Immature natural killer cell (primary cell): ENCODE measurements around the gene EPG5. TPM values are rescaled to one million over a fixed set of nuclear protein-coding genes. Genes with fewer than 3 reads are reported as not detected.

Experiments used
- DNase-seq, 3 donors: peaks; one replicate each; pipeline ENCODE4 v3.0.0; 2022; ENCODE audit warnings: mixed read lengths in 1 of 3
- H3K27ac Mint-ChIP-seq, 6 donors: one replicate each; pipeline ENCODE4 v1.8.0; 2020; ENCODE audit warnings: mixed read lengths in 6 of 6, mild to moderate bottlenecking in 5 of 6, inconsistent platforms in 4 of 6, moderate library complexity in 3 of 6
- H3K27me3 Mint-ChIP-seq, 3 donors: one replicate each; pipeline ENCODE4 v1.8.0; 2020 to 2021; ENCODE audit warnings: low read depth in 3 of 3, mild to moderate bottlenecking in 3 of 3, mixed read lengths in 3 of 3, moderate library complexity in 3 of 3, inconsistent platforms in 1 of 3
- H3K36me3 Mint-ChIP-seq, 3 donors: one replicate each; pipeline ENCODE4 v1.8.0; 2020; ENCODE audit warnings: mixed read lengths in 3 of 3, inconsistent platforms in 2 of 3, mild to moderate bottlenecking in 2 of 3
- H3K4me1 Mint-ChIP-seq, 2 donors: one replicate each; pipeline ENCODE4 v1.8.0; 2020; ENCODE audit warnings: inconsistent platforms in 2 of 2, mild to moderate bottlenecking in 2 of 2, mixed read lengths in 2 of 2, moderate library complexity in 1 of 2
- H3K4me3 Mint-ChIP-seq, 5 donors: one replicate each; pipeline ENCODE4 v1.8.0; 2020; ENCODE audit warnings: mild to moderate bottlenecking in 5 of 5, mixed read lengths in 5 of 5, inconsistent platforms in 3 of 5, moderate library complexity in 3 of 5
- H3K9me3 Mint-ChIP-seq, 6 donors: one replicate each; pipeline ENCODE4 v1.8.0; 2020; ENCODE audit warnings: mild to moderate bottlenecking in 6 of 6, mixed read lengths in 6 of 6, inconsistent platforms in 4 of 6, moderate library complexity in 3 of 6
- polyA plus RNA-seq, 3 donors: library from polyadenylated mRNA; unstranded; fragments of 300-500 nt; fragmentation: Illumina TruSeq; gene quantifications; one replicate each; pipeline ENCODE4 v1.2.3, GENCODE V29; 2021

EPG5 gene
- polyA plus RNA-seq, 3 donors from 2014 or later: 2.9 to 6.5 (median 5.3) TPM

- Mint-ChIP-seq H3K27me3 (peaks cover 0 to 1% (median 0%) of the 10 kb centered on the region in 3 donors), H3K36me3 (peaks cover 19 to 44% (median 40%) of the 10 kb centered on the region in 3 donors), H3K27ac (peak overlapping the region; percentile 50 to 93 (median 89)), H3K9me3 (no peaks in the 10 kb centered on the region), H3K4me1 (peaks cover 31 to 33% of the 10 kb centered on the region in 2 donors), H3K4me3 (peak overlapping the region; percentile 2 to 61 (median 53))
- no peak for DNase-seq
Observed at GRCh38 chr18:45890606-45891005, 76.5 kb downstream of the EPG5 start.

GRCh38 chr18:45889419-45890064 is 77.6 kb downstream of the EPG5 start:
- peak; percentile 26 to 41 (median 36) for DNase-seq
- H3K27me3 Mint-ChIP-seq: peaks cover 0 to 1% (median 0%) of the 10 kb centered on the region in 3 donors
- peak overlapping the region; percentile 74 to 94 (median 88) for H3K27ac Mint-ChIP-seq
- H3K4me3 Mint-ChIP-seq: peak overlapping the region; percentile 60 to 82 (median 63)
- peaks cover 31 to 33% of the 10 kb centered on the region in 2 donors for H3K4me1 Mint-ChIP-seq
- peaks cover 8 to 35% (median 34%) of the 10 kb centered on the region in 3 donors for H3K36me3 Mint-ChIP-seq
- no peaks in the 10 kb centered on the region for H3K9me3 Mint-ChIP-seq

DNA sequence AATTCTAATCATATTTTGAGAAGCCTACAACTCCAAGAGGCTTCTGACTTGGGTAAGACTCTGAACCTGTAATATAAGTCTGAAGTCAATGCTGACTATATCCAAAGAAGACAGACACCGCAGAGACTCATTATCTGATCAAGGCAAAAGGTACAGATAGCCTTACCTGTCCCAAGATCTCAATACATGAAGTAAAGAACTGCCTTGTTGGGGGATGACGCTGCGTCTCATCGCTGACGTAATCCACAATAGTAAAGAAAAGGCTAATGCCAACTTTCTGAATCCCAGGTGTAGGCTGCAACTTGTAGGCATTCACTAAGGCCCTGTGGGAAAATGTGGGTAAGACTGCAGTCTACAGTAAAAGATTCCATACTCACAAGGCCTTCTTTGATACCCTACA is 79.5 kb downstream of the EPG5 start:
- Mint-ChIP-seq H3K27me3 (peaks cover 0 to 1% (median 0%) of the 10 kb centered on the region in 3 donors), H3K4me3 (no peak overlapping the region), H3K9me3 (no peaks in the 10 kb centered on the region), H3K27ac (peak overlapping the region; percentile 18 to 78 (median 52)), H3K4me1 (peaks cover 29 to 31% of the 10 kb centered on the region in 2 donors), H3K36me3 (peaks cover 10 to 40% (median 40%) of the 10 kb centered on the region in 3 donors)
- no peak for DNase-seq

DNA sequence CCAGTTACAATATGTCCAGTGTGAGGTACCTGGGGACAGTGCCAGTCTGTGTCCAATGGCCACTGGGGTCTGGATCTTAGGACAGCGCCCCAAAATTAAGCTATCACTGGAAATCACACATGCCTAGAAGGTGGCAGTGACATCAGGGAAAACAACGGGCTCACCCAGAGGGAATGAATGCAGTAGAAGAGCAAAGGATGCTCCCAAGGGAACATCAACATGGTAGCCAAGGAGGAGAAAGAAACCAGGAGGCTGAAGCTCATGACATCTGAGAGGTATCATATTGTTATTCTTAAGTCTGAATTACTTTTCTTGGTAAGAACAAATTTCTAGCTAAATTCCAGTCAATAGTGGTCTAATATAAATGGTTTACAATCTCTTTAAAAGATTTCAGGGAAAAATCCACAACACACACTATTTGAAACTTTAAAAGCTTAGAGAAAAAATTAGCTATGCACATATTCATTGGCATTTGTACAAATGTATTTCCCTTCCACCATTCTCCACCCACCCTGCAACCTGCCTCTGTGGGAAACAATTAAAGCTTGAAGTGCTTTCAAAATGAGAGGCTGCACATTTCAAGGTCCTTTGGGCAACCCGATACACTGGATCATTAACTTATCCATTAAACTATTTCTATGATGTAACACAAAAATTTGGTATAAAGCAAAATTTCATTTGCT is 86.1 kb downstream of the EPG5 start:
- Mint-ChIP-seq H3K4me3 (no peak overlapping the region), H3K9me3 (no peaks in the 10 kb centered on the region), H3K27ac (peak overlapping the region in 1 of 6 donors; percentile 3), H3K4me1 (peaks cover 10 to 14% of the 10 kb centered on the region in 2 donors), H3K36me3 (peaks cover 23 to 38% (median 32%) of the 10 kb centered on the region in 3 donors), H3K27me3 (peaks cover 0 to 2% (median 2%) of the 10 kb centered on the region in 3 donors)
- no peak for DNase-seq

DNA sequence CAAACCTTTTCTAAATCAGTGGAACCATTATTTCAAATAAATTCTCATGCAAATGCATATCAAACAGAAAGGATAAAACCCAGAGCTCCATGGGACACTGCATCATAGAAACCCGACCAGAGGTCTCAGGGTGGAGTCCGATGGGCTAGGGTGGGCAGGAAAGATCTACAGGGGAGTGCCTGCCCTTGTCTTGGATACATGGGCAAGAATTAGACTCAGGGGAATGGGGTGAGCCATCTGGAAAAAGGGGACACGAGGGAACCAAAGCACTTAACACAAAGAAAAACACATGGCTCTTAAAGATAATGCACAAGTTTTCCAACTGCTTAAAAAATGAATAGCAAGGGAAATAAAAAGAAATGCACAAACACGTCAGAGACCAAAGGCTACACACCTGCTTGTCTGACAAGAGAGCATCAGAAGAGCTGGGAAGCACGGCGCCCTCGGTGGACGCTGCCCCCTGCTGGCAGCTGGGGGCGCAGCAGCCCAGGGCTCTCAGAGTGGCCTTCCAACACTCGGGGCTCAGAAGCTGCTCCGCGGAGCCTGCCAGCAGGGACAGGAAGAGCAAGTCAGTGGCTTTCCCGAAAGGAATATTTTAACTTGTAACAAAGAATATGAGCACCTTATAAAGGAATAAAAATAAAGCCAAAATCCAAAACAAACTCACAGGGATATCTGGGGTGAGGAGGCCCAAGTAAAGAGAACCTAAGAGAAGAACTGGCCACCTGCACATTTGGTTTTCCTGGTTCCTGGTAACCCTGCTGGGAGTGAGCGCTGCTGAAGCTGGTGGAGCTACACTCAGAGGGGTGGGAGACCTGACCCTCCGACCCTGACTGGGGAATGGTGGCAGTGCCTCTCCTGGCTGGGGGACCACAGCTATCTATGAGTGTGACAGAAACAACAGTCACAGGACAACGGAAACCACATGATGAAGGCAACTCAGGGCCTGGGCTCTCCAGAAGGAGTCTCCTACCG is 87.2 kb downstream of the EPG5 start:
- peak overlapping the region in 4 of 6 donors; percentile 27 to 48 (median 36) for H3K27ac Mint-ChIP-seq
- H3K27me3 Mint-ChIP-seq: peaks cover 0 to 2% (median 2%) of the 10 kb centered on the region in 3 donors
- DNase-seq: peak; percentile 57 to 66 (median 60)
- no peaks in the 10 kb centered on the region for H3K9me3 Mint-ChIP-seq
- H3K36me3 Mint-ChIP-seq: peaks cover 30 to 45% (median 34%) of the 10 kb centered on the region in 3 donors
- peaks cover 17 to 20% of the 10 kb centered on the region in 2 donors for H3K4me1 Mint-ChIP-seq
- H3K4me3 Mint-ChIP-seq: no peak overlapping the region

- Mint-ChIP-seq H3K4me3 (no peak overlapping the region), H3K27me3 (peaks cover 0 to 5% (median 2%) of the 10 kb centered on the region in 3 donors), H3K9me3 (no peaks in the 10 kb centered on the region), H3K4me1 (peaks cover 39 to 41% of the 10 kb centered on the region in 2 donors), H3K27ac (no peak overlapping the region), H3K36me3 (peaks cover 32 to 48% (median 35%) of the 10 kb centered on the region in 3 donors)
- no peak for DNase-seq
Observed at GRCh38 chr18:45877403-45877802, 89.7 kb downstream of the EPG5 start.

DNA sequence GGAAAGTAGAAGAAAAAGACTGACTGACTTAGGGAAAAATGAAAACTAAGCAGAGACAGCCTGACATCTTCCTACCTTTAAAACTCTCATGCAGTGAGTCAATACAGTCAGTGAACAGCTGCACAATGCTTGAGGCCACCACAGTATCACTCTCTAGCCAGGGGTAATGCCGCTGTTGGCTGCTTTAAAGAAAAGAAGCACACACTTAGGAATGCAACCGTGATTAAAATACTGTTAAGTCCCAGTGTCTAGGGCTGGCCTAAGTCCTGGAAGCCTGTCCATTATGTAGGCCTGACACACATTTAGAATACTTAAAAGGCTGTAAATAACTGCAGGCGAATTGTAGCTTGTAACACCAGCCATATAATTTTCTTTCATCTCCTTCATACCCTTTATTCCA is 91.0 kb downstream of the EPG5 start:
- peak overlapping the region in 3 of 6 donors; percentile 15 to 50 (median 43) for H3K27ac Mint-ChIP-seq
- peaks cover 33 to 45% (median 37%) of the 10 kb centered on the region in 3 donors for H3K36me3 Mint-ChIP-seq

GRCh38 chr18:45874491-45875184 is 92.5 kb downstream of the EPG5 start:
- peaks cover 0 to 3% (median 3%) of the 10 kb centered on the region in 3 donors for H3K27me3 Mint-ChIP-seq
- DNase-seq: peak; percentile 42 to 56 (median 54)
- no peaks in the 10 kb centered on the region for H3K9me3 Mint-ChIP-seq
- H3K27ac Mint-ChIP-seq: peak overlapping the region; percentile 83 to 94 (median 88)
- H3K36me3 Mint-ChIP-seq: peaks cover 33 to 49% (median 33%) of the 10 kb centered on the region in 3 donors
- peaks cover 36 to 43% of the 10 kb centered on the region in 2 donors for H3K4me1 Mint-ChIP-seq
- H3K4me3 Mint-ChIP-seq: peak overlapping the region; percentile 37 to 81 (median 52)

More for the DNA sequence above, 91.0 kb downstream of the EPG5 start:
- H3K9me3 Mint-ChIP-seq: no peaks in the 10 kb centered on the region
- peak overlapping the region in 1 of 5 donors; percentile 6 for H3K4me3 Mint-ChIP-seq
- no peak for DNase-seq
- peaks cover 0 to 5% (median 5%) of the 10 kb centered on the region in 3 donors for H3K27me3 Mint-ChIP-seq
- peaks cover 44 to 48% of the 10 kb centered on the region in 2 donors for H3K4me1 Mint-ChIP-seq

DNA sequence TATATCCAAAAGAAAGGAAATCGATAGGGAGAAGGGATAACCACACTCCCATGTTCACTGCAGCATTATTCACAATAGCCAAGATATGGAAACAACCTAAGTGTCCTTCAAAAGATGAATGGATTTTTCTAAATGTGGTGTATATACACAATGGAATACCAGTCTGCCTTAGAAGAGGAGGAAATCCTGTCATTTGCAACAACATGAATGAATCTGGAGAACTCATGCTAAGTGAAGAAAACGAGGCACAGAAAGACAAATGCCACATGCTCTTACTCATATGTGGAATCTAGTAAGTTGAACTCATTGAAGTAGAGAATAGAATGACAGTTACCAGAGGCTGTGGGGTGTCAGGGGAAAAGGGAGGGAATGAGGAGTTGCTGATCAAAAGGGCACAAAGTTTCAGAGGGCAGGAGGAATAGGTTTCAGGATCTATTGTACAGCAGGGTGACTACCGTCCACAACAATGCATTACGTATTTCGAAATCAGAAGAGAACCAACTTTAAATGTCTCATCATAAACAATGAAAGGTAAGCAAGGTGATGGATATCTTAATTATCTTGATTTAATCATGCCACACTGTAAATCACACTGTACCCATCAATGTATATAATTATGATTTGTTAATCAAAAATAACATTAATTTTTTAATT is 95.6 kb downstream of the EPG5 start:
- Mint-ChIP-seq H3K4me1 (peaks cover 33 to 40% of the 10 kb centered on the region in 2 donors), H3K9me3 (no peaks in the 10 kb centered on the region), H3K36me3 (peaks cover 33 to 62% (median 42%) of the 10 kb centered on the region in 3 donors), H3K27ac (peak overlapping the region; percentile 4 to 85 (median 30)), H3K4me3 (no peak overlapping the region), H3K27me3 (peaks cover 0 to 3% (median 3%) of the 10 kb centered on the region in 3 donors)
- DNase-seq: no peak

DNA sequence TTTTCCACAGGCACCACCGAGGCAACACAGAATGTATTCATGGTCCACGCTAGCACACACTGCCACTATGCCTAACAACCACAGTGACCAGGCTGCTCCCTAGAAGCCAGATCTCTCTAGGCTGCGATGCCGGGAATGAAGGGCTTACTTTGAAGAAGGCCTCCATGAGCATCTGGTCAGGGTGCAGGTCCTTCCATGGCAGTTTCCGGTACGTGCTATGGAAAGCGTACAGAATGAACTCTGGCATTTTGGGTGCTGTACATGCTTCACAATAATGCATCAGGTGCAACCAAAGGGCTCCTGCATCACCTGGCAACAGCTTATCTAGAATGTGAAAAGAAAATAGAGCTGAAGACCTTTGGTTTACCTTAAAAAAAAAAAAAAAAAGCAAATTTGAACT is 96.7 kb downstream of the EPG5 start:
- Mint-ChIP-seq H3K27ac (peak overlapping the region in 1 of 6 donors; percentile 4), H3K36me3 (peaks cover 37 to 69% (median 48%) of the 10 kb centered on the region in 3 donors), H3K4me3 (no peak overlapping the region), H3K27me3 (peaks cover 0 to 3% (median 3%) of the 10 kb centered on the region in 3 donors), H3K4me1 (peaks cover 29 to 37% of the 10 kb centered on the region in 2 donors), H3K9me3 (no peaks in the 10 kb centered on the region)
- no peak for DNase-seq

DNA sequence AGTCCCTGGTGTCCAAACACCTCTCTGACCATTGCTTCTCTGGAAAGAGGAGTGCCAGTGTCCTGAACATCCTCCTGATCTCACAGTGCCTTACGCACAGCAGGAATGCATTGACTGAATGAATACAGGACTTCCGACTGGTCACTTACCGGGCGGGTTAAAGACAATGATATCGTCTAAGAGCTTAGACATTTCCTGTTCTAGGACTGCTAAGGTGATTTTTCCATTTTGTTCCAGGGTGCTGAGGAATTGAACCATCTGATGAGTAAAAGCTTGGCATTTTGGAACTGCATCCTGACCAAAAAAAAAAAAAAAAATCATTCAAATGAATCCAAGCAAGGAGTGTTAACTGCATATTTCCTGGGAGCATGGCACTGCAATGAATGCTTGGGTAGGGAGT is 101.7 kb downstream of the EPG5 start:
- no peak for DNase-seq
- H3K27me3 Mint-ChIP-seq: no peaks in the 10 kb centered on the region
- H3K4me1 Mint-ChIP-seq: no peaks in the 10 kb centered on the region
- no peak overlapping the region for H3K4me3 Mint-ChIP-seq
- H3K9me3 Mint-ChIP-seq: no peaks in the 10 kb centered on the region
- peak overlapping the region in 1 of 6 donors; percentile 46 for H3K27ac Mint-ChIP-seq
- H3K36me3 Mint-ChIP-seq: peaks cover 44 to 80% (median 65%) of the 10 kb centered on the region in 3 donors

GRCh38 chr18:45864081-45864480 is 103.0 kb downstream of the EPG5 start:
- Mint-ChIP-seq H3K27me3 (no peaks in the 10 kb centered on the region), H3K4me1 (no peaks in the 10 kb centered on the region), H3K4me3 (no peak overlapping the region), H3K36me3 (peaks cover 43 to 81% (median 64%) of the 10 kb centered on the region in 3 donors), H3K9me3 (no peaks in the 10 kb centered on the region), H3K27ac (peak overlapping the region in 1 of 6 donors; percentile 35)
- no peak for DNase-seq
